SU-DHL-6 (cell line): ENCODE data around the gene GABRP.

ENCODE experiments used
- H2AFZ ChIP-seq: fragments of 200-600 bp; sonication (generic); 2 replicates; pipeline ENCODE4 v1.6.1; 2014; ENCODE audit warnings: low read depth, mild to moderate bottlenecking, moderate library complexity, mixed read lengths, antibody characterized with exemption, low read length; ENCODE audit not compliant: severe bottlenecking
- H3F3A ChIP-seq: fragments of 200-600 bp; shearing (Covaris generic); 2 replicates; pipeline ENCODE4 v1.6.0; 2016; ENCODE audit warnings: antibody characterized with exemption, mild to moderate bottlenecking; ENCODE audit not compliant: insufficient read depth
- H3K27ac ChIP-seq: fragments of 200-600 bp; sonication (generic); 2 replicates; pipeline ENCODE4 v1.5.1; 2016; ENCODE audit warnings: low read depth, mild to moderate bottlenecking, low read length, moderate library complexity, mixed read lengths
- H3K27me3 ChIP-seq: fragments of 200-600 bp; sonication (generic), shearing (Covaris generic); 2 replicates; pipeline ENCODE4 v1.6.0; 2014; ENCODE audit warnings: mild to moderate bottlenecking, low read length
- H3K36me3 ChIP-seq: fragments of 200-600 bp; sonication (generic); 2 replicates; pipeline ENCODE4 v1.6.1; 2014; ENCODE audit warnings: mild to moderate bottlenecking, low read length, mixed read lengths
- H3K4me2 ChIP-seq: fragments of 300-600, 200-600 bp; shearing (Covaris generic), sonication (generic); 2 replicates; pipeline ENCODE4 v1.6.0; 2014; ENCODE audit warnings: low read length, low read depth, mild to moderate bottlenecking; ENCODE audit not compliant: poor library complexity, severe bottlenecking
- H3K4me3 ChIP-seq: fragments of 200-600 bp; sonication (generic); 2 replicates; pipeline ENCODE4 v1.5.1; 2014; ENCODE audit warnings: antibody characterized with exemption, low read length, mild to moderate bottlenecking, mixed read lengths; ENCODE audit not compliant: insufficient read depth, poor library complexity, severe bottlenecking
- H3K79me2 ChIP-seq: fragments of 200-600 bp; sonication (generic); 2 replicates; pipeline ENCODE4 v1.6.1; 2014; ENCODE audit warnings: mild to moderate bottlenecking, low read length, moderate library complexity; ENCODE audit not compliant: insufficient read depth
- H3K9ac ChIP-seq: fragments of 200-600 bp; sonication (generic); 2 replicates; pipeline ENCODE4 v1.7.0; 2014; ENCODE audit warnings: mild to moderate bottlenecking, low read length
- H3K9me2 ChIP-seq: fragments of 200-600 bp; sonication (generic); replicated peaks from 2 replicates; pipeline ENCODE4 v1.6.1; 2014; ENCODE audit warnings: low read length; ENCODE audit not compliant: insufficient read depth
- H3K9me3 ChIP-seq: fragments of 200-600 bp; sonication (generic); 2 replicates; pipeline ENCODE4 v1.6.1; 2014; ENCODE audit warnings: low read length, mixed read lengths; ENCODE audit not compliant: insufficient read depth
- H4K20me1 ChIP-seq: fragments of 200-600 bp; sonication (generic); 2 replicates; pipeline ENCODE4 v1.6.1; 2014; ENCODE audit warnings: low read depth, mild to moderate bottlenecking, antibody characterized with exemption, low read length, moderate library complexity, mixed read lengths
- CTCF ChIP-seq: fragments of 200-600 bp; sonication (generic); IDR thresholded peaks from one replicate; pipeline ENCODE4 v1.5.1; 2017; ENCODE audit warnings: antibody characterized with exemption, mild to moderate bottlenecking, low read length, moderate library complexity; ENCODE audit not compliant: insufficient read depth, poor library complexity, severe bottlenecking
- EZH2phosphoT487 ChIP-seq: fragments of 200-600 bp; sonication (generic), shearing (Covaris generic); conservative IDR thresholded peaks from 2 replicates; pipeline ENCODE4 v1.6.1; 2018; ENCODE audit warnings: mild to moderate bottlenecking, antibody characterized with exemption, low read length, moderate library complexity, mixed read lengths

The GABRP gene

GRCh38 chr5:170773024-170773985 is 10.2 kb upstream of the GABRP start:
- no peak overlapping the region for H3K4me2 ChIP-seq
- no peaks in the 10 kb centered on the region for H4K20me1 ChIP-seq
- H3K36me3 ChIP-seq = no peaks in the 10 kb centered on the region
- H2AFZ ChIP-seq = no peak overlapping the region
- TF ChIP-seq EZH2phosphoT487 (no peak), CTCF (no peak)
- no peaks in the 10 kb centered on the region for H3K9me2 ChIP-seq
- no peak overlapping the region for H3K9ac ChIP-seq
- no peaks in the 10 kb centered on the region for H3K9me3 ChIP-seq
- no peaks in the 10 kb centered on the region for H3K79me2 ChIP-seq
- H3K4me3 ChIP-seq = no peak overlapping the region
- H3K27me3 ChIP-seq = no peaks in the 10 kb centered on the region
- H3F3A ChIP-seq = no peaks in the 10 kb centered on the region
- no peak overlapping the region for H3K27ac ChIP-seq

- Histone ChIP-seq H3K9me2 (no peaks in the 10 kb centered on the region), H3K27ac (no peak overlapping the region), H3K79me2 (no peaks in the 10 kb centered on the region), H3K4me2 (no peak overlapping the region), H3K9me3 (no peaks in the 10 kb centered on the region), H3K27me3 (no peaks in the 10 kb centered on the region), H3F3A (no peaks in the 10 kb centered on the region), H3K9ac (no peak overlapping the region), H2AFZ (no peak overlapping the region), H4K20me1 (no peaks in the 10 kb centered on the region), H3K36me3 (no peaks in the 10 kb centered on the region), H3K4me3 (no peak overlapping the region)
- TF ChIP-seq EZH2phosphoT487 = no peak
- no peak for TF ChIP-seq CTCF
Measured at GRCh38 chr5:170774831-170775230, 8.7 kb upstream of the GABRP start.

- H4K20me1 ChIP-seq = no peaks in the 10 kb centered on the region
- no peak overlapping the region for H3K4me3 ChIP-seq
- no peak for TF ChIP-seq CTCF
- TF ChIP-seq EZH2phosphoT487 = no peak
- H3K4me2 ChIP-seq = no peak overlapping the region
- H3K9me2 ChIP-seq = no peaks in the 10 kb centered on the region
- no peak overlapping the region for H3K27ac ChIP-seq
- no peaks in the 10 kb centered on the region for H3K27me3 ChIP-seq
- no peak overlapping the region for H2AFZ ChIP-seq
- no peak overlapping the region for H3K9ac ChIP-seq
- no peaks in the 10 kb centered on the region for H3F3A ChIP-seq
- no peaks in the 10 kb centered on the region for H3K79me2 ChIP-seq
- no peaks in the 10 kb centered on the region for H3K9me3 ChIP-seq
- H3K36me3 ChIP-seq = no peaks in the 10 kb centered on the region
Measured at GRCh38 chr5:170781946-170782345, 1.6 kb upstream of the GABRP start.
